HAP-1 (cell line): Measurements from ENCODE around the gene AKIRIN1.
"Not testable (repeated sequence)": the region's sequence is repeated elsewhere in the genome, so short reads cannot be mapped to it uniquely, and the experiment has no call there.

ENCODE experiments used
- DNase-seq, 2 experiments: peaks; one replicate each; pipeline ENCODE4 v3.0.0-alpha.2; 2016 to 2020; ENCODE audit warnings: low spot score in 2 of 2
- H3K27me3 ChIP-seq: fragments of 250-450 bp; sonication (Bioruptor Pico); 2 replicates; pipeline ENCODE4 v1.5.1; 2020; ENCODE audit warnings: low read depth, mild to moderate bottlenecking, moderate library complexity
- H3K36me3 ChIP-seq: fragments of 250-450 bp; sonication (Bioruptor Pico); replicated peaks from 2 replicates; pipeline ENCODE4 v1.5.1; 2020; ENCODE audit warnings: mild to moderate bottlenecking
- H3K4me1 ChIP-seq: fragments of 250-450 bp; sonication (Bioruptor Pico); 2 replicates; pipeline ENCODE4 v1.5.1; 2020; ENCODE audit warnings: mild to moderate bottlenecking
- H3K4me3 ChIP-seq: fragments of 250-450 bp; sonication (Bioruptor Pico); 2 replicates; pipeline ENCODE4 v1.5.1; 2020; ENCODE audit warnings: mild to moderate bottlenecking, moderate library complexity
- H3K9me3 ChIP-seq: fragments of 250-450 bp; sonication (Bioruptor Pico); 2 replicates; pipeline ENCODE4 v1.5.1; 2020; ENCODE audit warnings: mild to moderate bottlenecking, moderate library complexity
- in situ Hi-C: fragments of 300-500 bp; cut with MboI; formaldehyde crosslinking; loops from 3 replicates; pipeline ENCODE4 v1.14.3; 2020; ENCODE audit warnings: low sequenced_read_pairs, inconsistent platforms, mixed read lengths

AKIRIN1 gene

GRCh38 chr1:39006287-39006686 lies 15.2 kb downstream of the AKIRIN1 start:
- no peak for DNase-seq
- Histone ChIP-seq H3K9me3 (no peaks in the 10 kb centered on the region), H3K4me1 (peaks cover 23% of the 10 kb centered on the region), H3K27me3 (no peaks in the 10 kb centered on the region), H3K36me3 (peaks cover 81% of the 10 kb centered on the region), H3K4me3 (no peak overlapping the region)
- in situ Hi-C loops = no loop called here

GRCh38 chr1:39006726-39007645 lies 15.9 kb downstream of the AKIRIN1 start:
- H3K27me3 ChIP-seq = no peaks in the 10 kb centered on the region
- H3K4me1 ChIP-seq = peaks cover 17% of the 10 kb centered on the region
- no peak for DNase-seq
- peaks cover 77% of the 10 kb centered on the region for H3K36me3 ChIP-seq
- in situ Hi-C loops = no loop called here
- H3K4me3 ChIP-seq = no peak overlapping the region
- no peaks in the 10 kb centered on the region for H3K9me3 ChIP-seq

GRCh38 chr1:39014956-39015355 lies 23.9 kb downstream of the AKIRIN1 start:
- H3K27me3 ChIP-seq, DNase-seq, H3K36me3 ChIP-seq, H3K9me3 ChIP-seq, H3K4me1 ChIP-seq, in situ Hi-C loops, H3K4me3 ChIP-seq: not testable (repeated sequence)

- H3K4me1 ChIP-seq = no peaks in the 10 kb centered on the region
- H3K9me3 ChIP-seq = no peaks in the 10 kb centered on the region
- H3K36me3 ChIP-seq = 0 out of 2 replicates have a peak, but pooled peaks cover 5% of the 10 kb centered on the region
- H3K27me3 ChIP-seq = no peaks in the 10 kb centered on the region
- DNase-seq = no peak
- no peak overlapping the region for H3K4me3 ChIP-seq
- in situ Hi-C loops = no loop called here
Observed at GRCh38 chr1:39016604-39017171, 25.6 kb downstream of the AKIRIN1 start.

GRCh38 chr1:39017266-39017665 lies 26.2 kb downstream of the AKIRIN1 start:
- no peaks in the 10 kb centered on the region for H3K36me3 ChIP-seq
- in situ Hi-C loops = no loop called here
- no peaks in the 10 kb centered on the region for H3K4me1 ChIP-seq
- no peak for DNase-seq
- H3K9me3 ChIP-seq = no peaks in the 10 kb centered on the region
- no peak overlapping the region for H3K4me3 ChIP-seq
- no peaks in the 10 kb centered on the region for H3K27me3 ChIP-seq

GRCh38 chr1:39020494-39020893 lies 29.4 kb downstream of the AKIRIN1 start:
- H3K4me3 ChIP-seq, in situ Hi-C loops, H3K9me3 ChIP-seq, H3K4me1 ChIP-seq, DNase-seq, H3K27me3 ChIP-seq, H3K36me3 ChIP-seq: not testable (repeated sequence)

- no peaks in the 10 kb centered on the region for H3K9me3 ChIP-seq
- DNase-seq = no peak
- peaks cover 6% of the 10 kb centered on the region for H3K4me1 ChIP-seq
- no peak overlapping the region for H3K4me3 ChIP-seq
- no peaks in the 10 kb centered on the region for H3K36me3 ChIP-seq
- H3K27me3 ChIP-seq = no peaks in the 10 kb centered on the region
- in situ Hi-C loops = no loop called here
Observed at GRCh38 chr1:39021426-39021825, 30.4 kb downstream of the AKIRIN1 start.

GRCh38 chr1:39023140-39023539 lies 32.1 kb downstream of the AKIRIN1 start:
- in situ Hi-C loops = no loop called here

GRCh38 chr1:39026051-39026865 lies 35.2 kb downstream of the AKIRIN1 start, which contains the start of gene NDUFS5:
NDUFS5 (plus strand) TSS chr1:39026350; CDS start chr1:39028725, 2,375 bp downstream.
- Histone ChIP-seq H3K4me1 (peaks cover 6% of the 10 kb centered on the region), H3K27me3 (no peaks in the 10 kb centered on the region), H3K36me3 (peaks cover 32% of the 10 kb centered on the region), H3K4me3 (peak within 1 kb of the TSS; percentile 69), H3K9me3 (no peaks in the 10 kb centered on the region)
- peak; percentile 83 to 91 for DNase-seq
- in situ Hi-C loops = no loop called here

More at GRCh38 chr1:39023140-39023539, 32.1 kb downstream of the AKIRIN1 start:
- no peak for DNase-seq
- Histone ChIP-seq H3K4me3 (no peak overlapping the region), H3K9me3 (no peaks in the 10 kb centered on the region), H3K4me1 (peaks cover 6% of the 10 kb centered on the region), H3K27me3 (no peaks in the 10 kb centered on the region), H3K36me3 (peaks cover under 1% of the 10 kb centered on the region; the same call in 1 of the 2 replicates)

- Histone ChIP-seq H3K27me3 (no peaks in the 10 kb centered on the region), H3K4me3 (peak overlapping the region; percentile 69), H3K36me3 (peaks cover 39% of the 10 kb centered on the region), H3K9me3 (no peaks in the 10 kb centered on the region), H3K4me1 (peaks cover 6% of the 10 kb centered on the region)
- DNase-seq = peak in 1 of 2 experiments; percentile 34
- in situ Hi-C loops = no loop called here
Observed at GRCh38 chr1:39026866-39027507, 35.9 kb downstream of the AKIRIN1 start.

- H3K36me3 ChIP-seq = peaks cover 70% of the 10 kb centered on the region
- in situ Hi-C loops = no loop called here
Observed at GRCh38 chr1:39034114-39034654, 43.1 kb downstream of the AKIRIN1 start.

GRCh38 chr1:39036678-39037077 lies 45.6 kb downstream of the AKIRIN1 start:
- in situ Hi-C loops = no loop called here
- no peaks in the 10 kb centered on the region for H3K4me1 ChIP-seq
- H3K36me3 ChIP-seq = peaks cover 45% of the 10 kb centered on the region
- no peaks in the 10 kb centered on the region for H3K27me3 ChIP-seq
- H3K4me3 ChIP-seq = no peak overlapping the region
- DNase-seq = no peak
- H3K9me3 ChIP-seq = no peaks in the 10 kb centered on the region

More at GRCh38 chr1:39034114-39034654, 43.1 kb downstream of the AKIRIN1 start:
- Histone ChIP-seq H3K4me1 (no peaks in the 10 kb centered on the region), H3K9me3 (no peaks in the 10 kb centered on the region), H3K27me3 (no peaks in the 10 kb centered on the region), H3K4me3 (no peak overlapping the region)
- no peak for DNase-seq

GRCh38 chr1:39043513-39043912 lies 52.4 kb downstream of the AKIRIN1 start:
- no peaks in the 10 kb centered on the region for H3K27me3 ChIP-seq
- DNase-seq = no peak
- no peak overlapping the region for H3K4me3 ChIP-seq
- no peaks in the 10 kb centered on the region; the same call in 1 of the 2 replicates for H3K36me3 ChIP-seq
- in situ Hi-C loops = no loop called here
- H3K9me3 ChIP-seq = no peaks in the 10 kb centered on the region
- H3K4me1 ChIP-seq = no peaks in the 10 kb centered on the region
